K562 (cell line): ENCODE results near the gene TRIM32.

Source experiments
- CTCF ChIP-seq, 3 experiments: IDR thresholded peaks in 2 of 3; conservative IDR thresholded peaks in 1 of 3; 2 replicates each; pipeline ENCODE4 v1.5.1; 2011 to 2012; ENCODE audit warnings: low read length in 3 of 3, mild to moderate bottlenecking in 3 of 3, control low read depth in 2 of 3, improper control_type of control experiment in 1 of 3, inconsistent platforms in 1 of 3, low read depth in 1 of 3, mixed read lengths in 1 of 3, moderate library complexity in 1 of 3; ENCODE audit not compliant: insufficient read depth in 2 of 3
- HINFP ChIP-seq: fragments of 450-650 bp; conservative IDR thresholded peaks from 2 replicates; pipeline ENCODE4 v1.6.1; 2016; ENCODE audit warnings: missing genetic modification characterization, low read depth, mild to moderate bottlenecking, control low read depth, missing compliant biosample characterization
- MEF2D ChIP-seq: conservative IDR thresholded peaks from 2 replicates; pipeline ENCODE4 v1.6.1; 2016; ENCODE audit warnings: low read depth, missing genetic modification characterization, missing compliant biosample characterization
- RFX5 ChIP-seq: IDR thresholded peaks from 2 replicates; pipeline ENCODE4 v1.6.1; 2011; ENCODE audit warnings: low read depth, mild to moderate bottlenecking, improper control_type of control experiment, low read length
- U2AF2 ChIP-seq: fragments of 200-400 bp; formaldehyde crosslinking; optimal IDR thresholded peaks from 2 replicates; pipeline ENCODE3; 2017; ENCODE audit warnings: low read depth, mild to moderate bottlenecking, low read length

- TF ChIP-seq MEF2D (no peak), CTCF (IDR thresholded peaks at IDR 0.05 in 2 of 3, conservative IDR thresholded peaks at IDR 0.05 in 1 of 3; ENCODE audit: insufficient read depth in 2 of 3, low read depth in 1 of 3, low read length in 3 of 3) (no peak), U2AF2 (no peak), HINFP (tag) (no peak), RFX5 (no peak)
These were observed 33.1 kb upstream of the TRIM32 start for GRCh38 chr9:116654059-116654355.
